Psoas muscle (tissue), 8 donors: ENCODE data around the gene SSH3. TPM values are rescaled to one million over a fixed set of nuclear protein-coding genes. Genes with fewer than 3 reads are reported as not detected.

Experiments used
- ATAC-seq, 4 donors: fragments of 200-7000 bp; cut with Tn5 transposase; one replicate each; pipeline ENCODE4 v1.9.1; 2020; ENCODE audit warnings: moderate library complexity in 3 of 4, mild to moderate bottlenecking in 2 of 4
- DNase-seq, 2 donors: peaks; one replicate each; pipeline ENCODE4 v3.0.0-alpha.2; 2020
- H3K27ac ChIP-seq: fragments of 200-600 bp; one replicate; pipeline ENCODE4 v1.8.0; 2022
- H3K27me3 ChIP-seq, 3 donors: fragments of 200-600 bp in 1 of 3; one replicate each; pipeline versions ENCODE4 v1.6.1 to v1.8.0; 2013 to 2022; ENCODE audit warnings: low read length in 2 of 3, mild to moderate bottlenecking in 2 of 3, moderate library complexity in 1 of 3; ENCODE audit not compliant: insufficient read depth in 3 of 3
- H3K36me3 ChIP-seq, 2 donors: fragments of 200-600 bp in 1 of 2; one replicate each; pipeline versions ENCODE4 v1.6.1 to v1.8.0; 2013 to 2022; ENCODE audit warnings: low read depth in 1 of 2, mild to moderate bottlenecking in 1 of 2, moderate library complexity in 1 of 2; ENCODE audit not compliant: insufficient read depth in 1 of 2
- H3K4me1 ChIP-seq: fragments of 200-600 bp; one replicate; pipeline ENCODE4 v1.8.0; 2022
- H3K4me3 ChIP-seq: fragments of 200-600 bp; one replicate; pipeline ENCODE4 v1.8.0; 2022; ENCODE audit warnings: mild to moderate bottlenecking
- H3K9me3 ChIP-seq: fragments of 200-600 bp; one replicate; pipeline ENCODE4 v1.8.0; 2022
- WGBS, 3 donors: extraction: QIAGEN DNeasy Blood & Tissue Kit; methylation state at CpG; one replicate each; pipeline versions ENCODE4 v1.1.6 to v1.1.7; 2013; 5-methylcytosine and 5-hydroxymethylcytosine counted together
- intact Hi-C, 2 donors: fragments of 100-400 bp; cut with DNase I; formaldehyde crosslinking; loops; one replicate each; pipeline versions ENCODE4 v1.11.0 to v1.14.2; 2022
- polyA plus RNA-seq, 3 donors: library from polyadenylated mRNA; stranded (reverse); fragments of 200-250 nt; gene quantifications; one replicate each; pipeline ENCODE4 v1.2.3, GENCODE V29; 2013
- total RNA-seq, 4 donors: library from RNA; stranded (reverse); fragmentation: NEBNext Ultra II Directional in 2 of 4; extraction: Animal tissue kit (Norgen Biotek cat#: 25700) in 2 of 4; gene quantifications; one replicate each; pipeline versions ENCODE4 v1.2.1 to v1.2.4, GENCODE V29; 2021 to 2023
- TF ChIP-seq, protein P1 (sequence below): fragments of 200-600 bp; IDR thresholded peaks from one replicate; pipeline ENCODE4 v1.8.0; 2022; ENCODE audit warnings: antibody characterized with exemption
- donor health status: healthy with polysubstance abuse.
- donor health status: DM: no; HTN: no; CAD: no; lungs with moderate emphysema.
- donor health status: Bipolar disorder and iron deficiency.
- donor health status: healthy.
- donor health status: DM: yes; HTN: yes; CAD: no.
- donor health status: DM: no; HTN: no; CAD: no.
- donor health status: DM: no; HTN: no; CAD: no.
- donor health status: DM: yes; HTN: yes; CAD: no.

Gene SSH3
- total and polyA plus RNA-seq, 7 donors: 3.0 to 10.1 (median 5.0) TPM

DNA sequence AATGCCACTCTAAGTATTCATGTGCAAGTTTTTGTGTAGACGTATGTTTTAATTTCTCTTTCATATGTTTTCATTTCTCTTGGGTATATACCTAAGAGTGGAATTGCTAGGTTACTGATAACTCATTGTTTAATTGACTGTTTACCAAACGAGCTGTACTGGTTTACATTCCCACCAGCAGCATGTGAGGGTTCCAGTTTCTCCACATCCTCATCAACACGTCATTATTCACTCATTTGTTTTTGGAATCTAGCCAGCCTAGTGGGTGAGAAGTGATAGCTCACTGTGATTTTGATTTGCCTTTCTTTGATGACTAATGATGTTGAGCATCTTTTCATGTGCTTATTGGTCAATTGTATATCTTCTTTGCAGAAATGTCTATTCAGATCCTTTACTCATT is 10.2 kb upstream of the SSH3 start:
- DNase-seq (no peak), ATAC-seq (no peak)
- peaks cover 6% of the 10 kb centered on the region for H3K9me3 ChIP-seq
- H3K27me3 ChIP-seq: no peaks in the 10 kb centered on the region
- peaks cover 18% of the 10 kb centered on the region for H3K4me1 ChIP-seq
- peaks cover 0 to 33% of the 10 kb centered on the region in 2 donors for H3K36me3 ChIP-seq
- H3K4me3 ChIP-seq: no peak overlapping the region
- H3K27ac ChIP-seq: no peak overlapping the region
- TF ChIP-seq, protein P1, sequence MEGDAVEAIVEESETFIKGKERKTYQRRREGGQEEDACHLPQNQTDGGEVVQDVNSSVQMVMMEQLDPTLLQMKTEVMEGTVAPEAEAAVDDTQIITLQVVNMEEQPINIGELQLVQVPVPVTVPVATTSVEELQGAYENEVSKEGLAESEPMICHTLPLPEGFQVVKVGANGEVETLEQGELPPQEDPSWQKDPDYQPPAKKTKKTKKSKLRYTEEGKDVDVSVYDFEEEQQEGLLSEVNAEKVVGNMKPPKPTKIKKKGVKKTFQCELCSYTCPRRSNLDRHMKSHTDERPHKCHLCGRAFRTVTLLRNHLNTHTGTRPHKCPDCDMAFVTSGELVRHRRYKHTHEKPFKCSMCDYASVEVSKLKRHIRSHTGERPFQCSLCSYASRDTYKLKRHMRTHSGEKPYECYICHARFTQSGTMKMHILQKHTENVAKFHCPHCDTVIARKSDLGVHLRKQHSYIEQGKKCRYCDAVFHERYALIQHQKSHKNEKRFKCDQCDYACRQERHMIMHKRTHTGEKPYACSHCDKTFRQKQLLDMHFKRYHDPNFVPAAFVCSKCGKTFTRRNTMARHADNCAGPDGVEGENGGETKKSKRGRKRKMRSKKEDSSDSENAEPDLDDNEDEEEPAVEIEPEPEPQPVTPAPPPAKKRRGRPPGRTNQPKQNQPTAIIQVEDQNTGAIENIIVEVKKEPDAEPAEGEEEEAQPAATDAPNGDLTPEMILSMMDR: no peak
- 44 to 59% (median 53%) methylated on average over 3 of the region's 3 CpGs for WGBS, 3 donors
- intact Hi-C loops: no loop called here

DNA sequence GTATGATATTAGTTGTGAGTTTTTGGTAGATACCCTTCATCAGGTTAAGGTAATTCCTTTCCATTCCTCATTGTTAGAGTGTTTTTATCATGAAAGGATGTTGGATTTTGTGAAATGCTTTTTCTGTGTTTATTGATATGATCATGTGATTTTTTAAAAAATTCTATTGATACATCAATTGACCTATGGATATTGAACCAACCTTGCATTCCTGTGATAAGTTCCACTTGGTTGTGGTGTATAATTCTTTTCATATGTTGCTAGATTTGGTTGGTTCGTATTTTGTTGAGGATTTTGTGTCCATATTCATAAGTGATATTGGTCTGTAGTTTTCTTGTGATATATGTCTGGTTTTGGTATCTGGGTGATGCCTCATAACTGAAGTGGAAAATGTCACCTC is 7.5 kb upstream of the SSH3 start:
- Histone ChIP-seq H3K4me3 (no peak overlapping the region), H3K9me3 (peaks cover 6% of the 10 kb centered on the region), H3K36me3 (peaks cover 0 to 47% of the 10 kb centered on the region in 2 donors), H3K27ac (no peak overlapping the region), H3K27me3 (no peaks in the 10 kb centered on the region), H3K4me1 (peaks cover 5% of the 10 kb centered on the region)
- DNase-seq: no peak
- ATAC-seq: no peak
- 94 to 100% (median 99%) methylated on average over 1 of the region's 1 CpG for WGBS, 3 donors
- intact Hi-C loops: no loop called here
- TF ChIP-seq, protein P1: no peak

DNA sequence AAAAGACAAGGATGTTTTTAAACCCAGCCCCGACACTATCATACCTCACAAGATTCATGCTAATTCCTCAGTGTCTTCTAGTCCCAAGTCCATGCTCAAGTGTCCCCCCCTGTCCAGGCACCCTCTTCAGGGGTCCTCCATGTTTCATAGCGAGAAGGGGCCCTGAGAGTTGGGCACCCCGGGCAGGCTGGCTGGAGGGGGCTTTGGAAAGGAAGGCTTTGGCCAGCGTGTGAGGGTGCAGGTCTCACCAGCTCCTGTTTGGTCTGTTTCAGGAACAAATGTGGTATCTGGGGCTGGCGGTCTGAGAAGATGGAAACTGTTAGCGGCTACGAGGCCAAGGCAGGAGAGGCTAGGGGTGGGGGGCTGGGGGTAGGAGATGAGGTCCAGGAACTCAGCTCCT is 4.5 kb upstream of the SSH3 start:
- Histone ChIP-seq H3K27me3 (no peaks in the 10 kb centered on the region), H3K36me3 (peaks cover 0 to 40% of the 10 kb centered on the region in 2 donors), H3K4me3 (no peak overlapping the region), H3K4me1 (peaks cover 17% of the 10 kb centered on the region), H3K27ac (no peak overlapping the region), H3K9me3 (peaks cover 6% of the 10 kb centered on the region)
- DNase-seq (no peak), ATAC-seq (no peak)
- TF ChIP-seq, protein P1: no peak
- intact Hi-C loops: no loop called here
- WGBS, 3 donors: 94 to 95% (median 94%) methylated on average over 7 of the region's 7 CpGs

DNA sequence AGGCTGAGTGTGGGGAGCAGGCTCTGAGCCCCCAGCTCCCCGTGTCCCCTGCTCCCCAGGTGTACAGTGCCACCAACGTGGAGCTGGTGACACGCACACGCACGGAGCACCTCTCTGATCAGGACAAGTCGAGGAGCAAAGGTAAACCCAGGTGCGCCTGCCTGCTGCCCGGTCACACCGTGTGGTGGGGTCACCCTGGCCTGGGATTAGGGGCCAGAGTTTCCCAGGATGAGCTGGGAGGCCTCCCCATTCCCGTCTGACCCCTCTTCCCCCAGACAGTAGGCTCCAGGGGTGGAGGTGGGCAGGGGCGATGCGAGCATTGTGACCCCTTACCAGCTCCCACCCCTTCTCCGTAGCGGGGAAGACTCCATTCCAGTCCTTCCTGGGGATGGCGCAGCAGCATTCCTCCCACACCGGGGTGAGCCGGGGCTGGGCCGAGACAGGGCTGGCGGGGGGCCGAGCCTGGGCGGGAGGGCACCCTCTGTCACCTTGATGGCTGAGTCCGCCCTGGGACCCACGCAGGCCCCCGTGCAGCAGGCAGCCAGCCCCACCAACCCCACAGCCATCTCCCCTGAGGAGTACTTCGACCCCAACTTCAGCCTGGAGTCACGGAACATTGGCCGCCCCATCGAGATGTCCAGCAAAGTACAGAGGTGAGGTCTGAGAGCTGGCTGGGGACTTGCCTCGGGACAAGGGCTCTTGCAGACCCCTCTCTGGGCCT is 3.7 kb upstream of the SSH3 start:
- H3K27ac ChIP-seq: no peak overlapping the region
- intact Hi-C loops: loop anchor here in 1 of 2 donors (5.0 kb wide), 1 partner anchor 32 kb away; the partner anchor contains the start of gene GRK2
- ATAC-seq (no peak), DNase-seq (peak in 1 of 2 donors; percentile 14)
- no peak overlapping the region for H3K4me3 ChIP-seq
- TF ChIP-seq, protein P1: no peak
- H3K27me3 ChIP-seq: no peaks in the 10 kb centered on the region
- peaks cover 6% of the 10 kb centered on the region for H3K9me3 ChIP-seq
- 92 to 95% (median 94%) methylated on average over 29 of the region's 29 CpGs for WGBS, 3 donors
- peaks cover 25% of the 10 kb centered on the region for H3K4me1 ChIP-seq
- peaks cover 0 to 32% of the 10 kb centered on the region in 2 donors for H3K36me3 ChIP-seq
